Measurements from ENCODE around the gene PLD3.

The PLD3 gene, protein sequence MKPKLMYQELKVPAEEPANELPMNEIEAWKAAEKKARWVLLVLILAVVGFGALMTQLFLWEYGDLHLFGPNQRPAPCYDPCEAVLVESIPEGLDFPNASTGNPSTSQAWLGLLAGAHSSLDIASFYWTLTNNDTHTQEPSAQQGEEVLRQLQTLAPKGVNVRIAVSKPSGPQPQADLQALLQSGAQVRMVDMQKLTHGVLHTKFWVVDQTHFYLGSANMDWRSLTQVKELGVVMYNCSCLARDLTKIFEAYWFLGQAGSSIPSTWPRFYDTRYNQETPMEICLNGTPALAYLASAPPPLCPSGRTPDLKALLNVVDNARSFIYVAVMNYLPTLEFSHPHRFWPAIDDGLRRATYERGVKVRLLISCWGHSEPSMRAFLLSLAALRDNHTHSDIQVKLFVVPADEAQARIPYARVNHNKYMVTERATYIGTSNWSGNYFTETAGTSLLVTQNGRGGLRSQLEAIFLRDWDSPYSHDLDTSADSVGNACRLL

DNA sequence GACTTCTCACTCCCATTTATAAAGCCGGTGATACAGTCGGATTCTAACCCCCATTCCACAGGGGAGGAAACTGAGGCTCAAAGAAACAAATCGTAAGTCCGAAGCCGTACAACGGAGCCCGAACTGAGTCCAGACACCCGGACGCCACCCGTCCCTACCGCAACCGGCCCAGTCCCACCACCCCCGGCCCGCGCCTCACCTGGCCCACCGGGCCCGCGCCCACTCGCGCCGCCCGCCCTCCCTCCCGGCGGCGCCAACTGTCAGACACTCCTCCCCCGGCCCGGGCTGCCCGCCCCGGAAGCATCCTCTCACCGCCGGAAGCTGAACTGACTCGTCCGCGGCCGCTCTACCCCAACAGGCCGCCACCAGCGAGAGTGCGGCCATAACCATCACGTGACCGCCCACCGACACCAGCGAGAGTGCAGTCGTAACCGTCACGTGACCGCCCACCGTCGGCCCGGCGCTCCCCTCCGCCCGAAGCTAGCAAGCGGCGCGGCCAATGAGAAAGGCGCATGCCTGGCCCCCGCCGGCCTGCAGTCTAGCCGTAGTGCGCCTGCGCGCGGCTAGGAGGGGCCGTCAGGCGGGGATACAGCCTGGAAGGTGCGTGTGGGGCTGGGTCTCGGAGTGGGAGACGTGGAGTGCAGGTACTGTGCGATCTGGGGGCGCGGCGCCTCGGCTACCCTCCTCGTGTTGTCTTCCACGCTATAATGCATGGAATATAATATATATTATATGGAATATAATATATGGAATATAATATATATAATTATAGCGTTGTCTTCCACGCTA lies at the start of gene PLD3, which contains the start of gene C19orf47:
Gene PLD3, plus strand, starts transcription at position 571 of the 789 bp plus-strand sequence. CDS start 17,789 bp downstream, outside the sequence.
Gene C19orf47, minus strand, starts transcription at position 273 of the 789 bp plus-strand sequence. CDS start 6,540 bp downstream, outside the sequence.
- peak; percentile 98 for DNase-seq (ENCODE audit: low read depth)

DNA sequence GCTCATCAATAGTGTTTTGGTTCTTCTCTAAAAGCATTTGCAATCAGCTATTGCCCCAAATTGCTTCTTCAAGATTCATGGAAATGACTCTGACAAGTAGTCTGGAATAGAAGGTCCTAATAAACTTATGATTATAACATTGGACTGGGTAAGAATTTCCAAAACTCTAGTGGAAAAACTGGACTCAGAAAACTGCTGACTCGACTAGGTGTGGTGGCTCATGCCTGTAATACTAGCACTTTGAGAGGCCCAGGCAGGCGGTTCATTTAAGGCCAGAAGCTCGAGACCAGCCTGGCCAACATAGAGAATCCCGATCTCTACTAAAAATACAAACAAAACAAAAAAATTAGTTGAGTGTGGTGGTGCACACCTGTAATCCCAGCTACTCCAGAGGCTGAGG lies 47.8 kb upstream of the PLD3 start:
- DNase-seq (ENCODE audit: low read depth): no peak

DNA sequence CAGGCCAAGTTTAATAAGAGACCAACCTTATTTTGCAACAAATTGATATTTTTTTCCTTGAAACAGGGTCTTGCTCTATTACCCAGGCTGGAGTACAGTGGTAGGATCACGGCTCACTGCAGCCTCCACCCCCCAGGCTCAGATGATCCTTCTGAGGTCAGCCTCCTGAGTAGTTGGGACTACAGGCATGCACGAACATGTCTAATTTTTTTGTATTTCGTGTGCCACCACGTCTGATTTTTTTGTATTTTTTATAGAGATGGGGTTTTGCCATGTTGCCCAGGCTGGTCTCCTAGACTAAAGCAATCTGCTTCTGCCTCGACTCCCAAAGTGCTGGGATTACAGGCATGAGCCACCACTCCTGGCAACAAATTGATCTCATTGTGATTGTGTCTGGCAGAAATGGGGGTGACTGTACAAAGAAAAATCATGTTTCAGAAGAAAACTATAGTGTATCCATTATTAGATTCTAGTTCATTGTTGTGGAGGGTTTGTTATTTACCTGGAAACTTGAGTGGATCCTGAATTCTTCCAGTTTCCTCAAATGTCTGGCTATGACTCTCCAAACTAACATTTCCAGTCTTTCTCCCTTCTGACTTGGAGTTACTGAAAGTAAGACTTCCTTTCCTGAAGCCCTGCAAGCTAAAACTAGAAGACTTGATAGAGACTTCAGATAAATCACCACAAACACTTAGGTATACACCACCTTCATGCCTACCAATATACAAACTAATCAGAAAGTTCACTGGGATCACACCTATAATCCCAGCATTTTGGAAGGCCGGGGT lies 46.1 kb upstream of the PLD3 start:
- no peak for DNase-seq (ENCODE audit: low read depth)

DNA sequence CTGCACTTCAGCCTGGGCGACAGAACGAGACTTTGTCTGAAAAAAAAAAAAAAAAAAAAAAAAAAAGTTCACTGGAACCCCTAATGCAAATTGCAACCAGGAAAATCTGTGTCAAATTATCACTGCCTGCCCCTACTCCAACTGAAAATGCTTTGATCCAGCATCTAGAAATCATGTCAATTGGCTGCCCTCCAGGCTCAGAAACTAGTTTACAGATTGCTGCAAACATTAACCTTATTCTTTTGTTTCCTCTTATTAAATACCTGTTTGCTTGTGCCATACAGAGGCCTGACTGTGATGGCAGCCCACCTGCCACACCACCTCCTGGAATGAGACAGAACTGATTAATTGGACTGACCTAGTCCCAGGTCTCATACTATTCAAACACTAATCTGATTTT lies 44.7 kb upstream of the PLD3 start:
- DNase-seq (ENCODE audit: low read depth): no peak

DNA sequence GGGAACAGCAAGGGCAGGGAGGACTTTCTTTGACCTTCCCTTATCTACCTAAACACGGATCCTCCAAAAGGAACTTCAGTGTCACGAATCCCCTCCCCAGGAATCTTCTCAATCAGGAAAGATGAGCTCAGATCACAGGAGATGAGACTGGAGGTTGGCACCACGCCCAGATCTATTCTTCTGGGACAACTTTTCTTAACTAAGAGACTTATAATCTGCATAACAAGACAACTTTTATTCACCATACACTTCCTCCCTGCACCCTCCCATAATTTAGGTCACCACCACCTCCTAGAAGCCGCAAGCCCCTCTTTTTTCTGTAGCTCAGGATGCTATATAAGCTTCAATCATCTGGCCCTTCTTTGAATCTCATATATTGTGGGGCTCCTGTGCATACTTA lies 44.2 kb upstream of the PLD3 start:
- DNase-seq (ENCODE audit: low read depth): no peak

DNA sequence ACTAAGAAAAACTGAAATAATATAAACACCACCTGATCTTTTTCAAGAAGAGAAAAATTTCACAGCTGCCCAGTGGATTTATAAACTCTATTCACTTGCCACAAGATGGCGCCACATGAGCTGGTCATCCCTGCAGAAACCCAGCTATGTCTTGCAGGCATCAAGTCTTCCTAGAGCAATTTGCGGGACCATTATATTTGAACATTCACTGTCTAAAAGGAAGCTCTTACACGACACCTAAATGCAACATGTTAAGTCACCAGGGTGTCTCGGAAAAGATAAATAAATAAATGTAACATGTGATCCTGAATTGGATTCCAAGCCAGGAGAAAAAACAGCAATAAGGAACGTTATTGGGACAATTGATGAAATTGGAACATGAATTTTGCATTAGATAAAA lies 43.1 kb upstream of the PLD3 start:
- peak; percentile 82 for DNase-seq (ENCODE audit: low read depth)

DNA sequence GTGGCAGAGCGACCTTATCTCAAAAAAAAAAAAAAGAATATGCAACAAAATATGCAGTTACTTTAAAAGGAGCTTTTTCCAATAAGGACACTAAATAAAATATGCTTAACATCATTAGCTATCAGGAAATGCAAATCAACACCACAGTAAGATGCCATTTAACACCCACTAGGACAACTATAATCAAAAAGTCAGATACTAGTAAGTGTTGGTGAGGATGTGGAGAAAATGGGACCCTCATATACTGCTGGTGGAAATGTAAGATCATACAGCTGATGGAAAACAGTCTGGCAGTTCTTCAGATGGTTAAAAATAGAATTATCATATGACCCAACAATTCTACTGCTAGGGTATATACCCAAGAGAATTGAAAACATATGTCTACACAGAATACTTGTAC lies 38.8 kb upstream of the PLD3 start:
- no peak for DNase-seq (ENCODE audit: low read depth)

DNA sequence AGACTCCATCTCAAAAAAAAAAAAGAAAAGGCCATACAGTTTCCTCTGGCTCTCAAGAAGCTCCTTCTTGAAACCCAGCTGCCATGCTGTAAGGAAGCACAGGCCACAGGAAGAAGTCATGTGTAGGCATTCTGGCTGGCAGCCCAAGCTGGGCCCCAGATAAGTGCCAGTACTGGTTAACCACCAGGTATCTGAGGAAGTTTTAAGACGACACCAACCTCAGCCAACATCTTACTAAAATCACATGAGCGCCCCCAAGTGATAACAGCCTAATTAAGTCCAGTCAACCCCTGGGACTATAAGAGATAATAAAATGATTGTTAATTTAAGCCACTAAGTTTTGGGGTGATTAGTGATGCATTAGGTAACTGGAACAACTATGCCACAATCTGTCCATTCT lies 36.0 kb upstream of the PLD3 start:
- DNase-seq (ENCODE audit: low read depth): no peak

DNA sequence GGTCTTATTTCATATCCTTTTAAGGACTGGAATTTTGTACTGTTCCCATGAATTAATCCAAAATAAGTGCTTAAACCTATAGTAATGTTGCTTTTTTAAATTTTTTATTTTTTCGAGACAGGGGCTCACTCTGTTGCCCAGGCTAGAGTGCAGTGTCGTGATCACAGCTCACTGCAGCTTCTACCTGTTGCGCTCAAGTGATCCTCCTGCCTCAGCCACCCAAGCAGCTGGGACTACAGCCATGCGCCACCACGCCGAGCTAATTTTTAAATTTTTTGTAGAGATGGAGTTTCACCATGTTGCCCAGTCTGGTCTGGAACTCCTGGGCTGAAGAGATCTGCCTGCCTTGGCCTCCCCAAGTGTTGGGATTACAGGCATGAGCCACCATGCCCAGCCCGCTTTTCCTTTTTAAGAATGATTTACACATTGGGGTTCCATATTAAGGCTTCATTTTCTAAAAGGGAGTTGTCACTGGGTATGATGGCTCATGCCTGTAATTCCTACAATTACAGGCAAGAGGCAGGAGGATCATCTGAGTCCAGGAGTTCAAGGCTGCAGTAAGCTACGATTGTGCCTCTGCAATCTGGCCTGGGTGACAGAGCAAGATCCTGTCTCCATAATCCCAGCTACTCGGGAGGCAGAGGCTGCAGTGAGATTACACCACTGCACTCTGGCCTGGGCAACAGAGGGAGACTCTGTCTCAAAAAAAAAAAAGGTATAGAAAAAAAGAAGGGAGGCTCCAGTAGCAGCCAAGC lies 35.1 kb upstream of the PLD3 start:
- DNase-seq (ENCODE audit: low read depth): no peak

DNA sequence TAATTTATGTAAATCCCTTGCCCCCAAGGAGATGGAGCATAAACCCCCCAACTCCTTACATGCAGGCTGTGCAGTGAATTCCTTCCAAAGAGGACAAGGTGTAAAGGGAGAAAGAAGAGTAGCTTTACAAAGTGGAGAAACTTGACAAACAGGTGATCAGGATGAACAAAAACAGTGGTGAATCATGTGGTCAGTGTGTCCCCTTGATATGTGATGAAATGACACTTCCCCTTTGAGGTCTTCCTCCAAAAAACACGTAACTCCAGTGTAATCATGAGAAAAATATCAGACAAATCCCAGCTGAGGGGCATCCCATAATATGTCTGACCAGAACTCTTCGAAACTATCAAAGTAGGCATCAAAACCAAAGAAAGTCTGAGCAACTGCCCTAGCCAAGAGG lies 33.8 kb upstream of the PLD3 start:
- no peak for DNase-seq (ENCODE audit: low read depth)

DNA sequence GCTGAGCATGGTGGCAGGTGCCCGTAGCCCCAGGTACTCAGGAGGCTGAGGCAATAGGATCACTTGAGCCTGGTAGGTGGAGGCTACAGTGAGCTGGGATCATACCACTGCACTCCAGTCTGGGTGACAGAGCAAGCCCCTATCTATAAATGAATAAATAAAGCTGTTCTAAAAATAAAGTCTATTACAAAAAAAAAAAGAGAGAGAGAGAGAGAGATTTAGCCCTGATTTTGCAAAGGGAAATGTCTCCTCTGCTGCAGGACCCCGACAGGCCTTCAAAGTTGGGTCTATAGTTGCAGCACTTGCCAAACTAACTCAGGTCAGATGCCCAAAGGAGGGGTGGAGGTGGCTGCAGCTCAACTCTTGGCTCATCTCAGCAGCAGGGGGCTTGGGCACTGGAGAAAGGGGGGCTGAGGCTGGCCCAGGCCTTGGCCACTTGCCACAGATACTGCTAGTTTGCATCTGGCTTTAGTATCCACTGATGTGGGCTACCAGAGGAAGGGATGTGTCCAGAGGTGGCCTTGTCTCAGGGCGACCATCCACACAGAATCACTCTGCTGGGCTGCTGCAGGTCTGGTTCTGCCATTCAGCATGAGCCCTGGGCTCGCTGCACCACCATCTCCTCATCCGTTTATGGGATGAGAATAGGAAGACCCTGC lies 32.6 kb upstream of the PLD3 start:
- DNase-seq (ENCODE audit: low read depth): no peak

DNA sequence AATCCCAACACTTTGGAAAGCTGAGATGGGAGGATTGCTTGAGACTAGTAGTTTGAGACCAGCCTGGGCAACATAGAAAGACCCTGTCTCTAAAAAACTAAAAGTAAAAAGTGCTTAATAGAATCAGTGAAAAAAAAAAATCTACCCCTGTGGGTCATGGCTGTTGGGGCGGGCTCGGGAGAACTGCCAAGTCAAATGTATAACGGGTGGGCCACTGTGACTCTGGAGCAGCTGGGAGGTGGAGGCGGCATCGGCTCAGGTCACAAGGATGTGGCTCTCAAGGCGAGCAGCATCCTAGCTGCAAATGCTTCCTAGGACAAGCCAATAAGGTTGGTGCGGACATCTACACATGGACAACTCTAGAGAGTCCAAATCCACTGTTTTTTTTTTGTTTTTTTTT lies 31.2 kb upstream of the PLD3 start:
- no peak for DNase-seq (ENCODE audit: low read depth)

DNA sequence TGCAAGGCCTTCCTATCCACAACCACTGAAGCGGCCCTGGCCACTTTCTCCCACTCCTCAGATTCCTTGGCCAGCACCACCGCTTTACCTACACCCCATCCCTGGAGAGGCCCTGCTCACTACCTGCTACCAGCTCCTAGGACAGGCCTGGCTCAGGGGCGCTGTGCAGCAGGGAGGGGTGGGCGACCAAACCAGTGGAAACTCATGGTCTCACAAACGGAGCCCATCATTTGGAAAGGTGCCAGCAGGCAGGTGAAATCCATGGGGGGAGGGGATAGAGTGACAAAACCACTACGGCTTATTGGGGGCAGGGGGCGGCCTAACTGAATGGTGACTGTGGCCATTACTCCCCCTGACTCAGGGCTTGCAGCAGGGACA lies 27.9 kb upstream of the PLD3 start:
- DNase-seq (ENCODE audit: low read depth): no peak

DNA sequence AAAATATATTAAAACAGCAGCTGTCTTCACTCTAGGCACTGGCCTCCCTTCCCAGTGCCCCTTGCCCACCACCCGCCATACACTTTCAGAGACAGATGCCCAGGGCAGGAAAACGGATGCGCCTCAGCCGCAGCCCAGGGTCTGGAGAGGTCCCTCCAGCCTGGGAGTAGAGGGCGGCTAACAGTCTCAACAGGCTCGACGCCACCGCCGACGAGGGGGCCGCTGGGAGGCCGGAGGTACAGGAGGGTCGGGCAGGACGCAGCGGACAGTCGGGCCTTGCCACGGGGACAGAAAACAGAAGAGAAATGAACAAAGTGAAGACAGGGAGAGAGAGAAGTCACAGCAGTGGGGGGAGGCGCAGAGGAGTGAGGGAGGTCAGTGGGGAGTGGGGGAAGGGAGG lies 27.4 kb upstream of the PLD3 start:
- no peak for DNase-seq (ENCODE audit: low read depth)

DNA sequence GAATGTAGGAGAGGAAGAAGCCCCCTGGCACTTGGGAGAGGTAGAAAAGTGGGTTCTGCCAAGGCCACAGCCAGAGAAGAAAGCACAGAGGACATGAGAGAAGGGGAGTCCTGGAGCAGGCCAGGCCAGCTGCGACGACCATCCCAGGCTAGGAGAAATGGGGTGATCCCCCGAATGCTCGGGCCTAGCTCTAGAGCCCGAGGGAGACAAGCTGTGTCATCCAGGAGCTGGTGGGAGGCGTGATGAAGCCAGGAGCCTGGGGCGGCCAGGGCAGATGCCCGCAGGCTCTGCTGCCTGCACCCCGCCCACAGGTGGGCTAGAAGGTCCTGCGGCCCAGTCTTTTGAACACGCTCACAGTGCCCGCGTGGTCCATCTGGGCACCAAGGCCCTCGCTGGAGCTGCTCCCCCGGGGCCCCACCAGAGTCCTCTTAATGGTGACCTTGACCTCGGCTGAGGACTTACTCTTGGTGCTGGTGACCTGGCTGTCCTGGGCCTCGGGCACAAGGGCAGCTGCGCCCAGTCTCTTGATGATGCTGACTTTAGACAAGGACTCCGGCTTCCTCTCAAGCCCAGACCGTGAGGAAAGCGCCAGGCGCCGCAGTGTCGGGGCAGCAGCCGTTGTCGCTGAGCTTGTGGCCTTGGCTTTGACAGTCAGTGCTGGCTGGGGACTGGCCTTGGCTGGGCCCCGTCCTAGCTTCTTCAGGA lies 26.8 kb upstream of the PLD3 start:
- no peak for DNase-seq (ENCODE audit: low read depth)

DNA sequence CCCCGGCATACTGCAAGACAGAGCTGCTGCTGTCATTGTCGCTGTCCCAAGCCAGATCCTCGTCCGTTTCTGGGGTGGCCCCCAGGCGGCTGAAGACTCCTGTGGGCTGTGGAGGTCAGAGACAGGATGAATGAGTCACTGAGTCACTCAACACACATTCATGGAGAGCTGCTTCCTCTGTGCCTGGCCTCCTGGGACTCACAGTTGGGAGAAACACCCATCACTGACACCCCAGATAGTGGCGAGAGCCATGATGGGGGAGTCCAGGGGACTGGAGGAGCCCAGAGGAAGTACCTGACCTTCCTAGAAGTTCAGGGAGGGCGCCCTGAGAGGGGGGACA lies 26.3 kb upstream of the PLD3 start:
- DNase-seq (ENCODE audit: low read depth): no peak

DNA sequence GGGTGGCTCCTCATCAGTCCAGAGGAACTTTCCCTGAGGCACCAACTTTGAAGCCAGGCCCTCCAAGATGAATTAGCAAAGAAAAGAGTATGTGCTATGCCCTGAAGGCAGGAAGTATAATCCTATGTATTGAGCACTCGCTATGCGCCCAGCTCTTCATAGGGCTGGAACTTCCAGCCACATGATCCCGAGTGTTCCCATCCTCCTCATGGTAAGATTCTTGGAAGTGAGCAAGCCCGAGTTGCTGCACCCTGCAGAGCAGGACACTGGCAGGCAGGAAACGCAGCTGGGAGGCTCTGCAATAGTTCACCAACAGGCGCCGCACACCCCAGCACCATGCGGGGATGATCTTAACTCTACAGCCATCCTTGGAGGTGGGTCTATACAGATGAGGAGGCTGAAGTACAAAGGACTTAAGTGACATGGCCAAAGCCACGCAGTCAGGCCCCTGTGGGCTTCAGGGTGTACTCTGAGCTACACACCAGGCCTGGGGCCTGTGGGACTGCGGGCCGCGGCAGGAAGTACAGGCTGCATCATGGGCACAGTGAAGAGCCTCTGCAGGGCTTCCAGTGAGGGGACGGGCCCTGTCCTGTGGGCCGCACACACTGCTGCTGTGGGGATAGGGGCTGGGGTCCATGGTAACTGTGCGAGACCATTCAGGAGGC lies 25.4 kb upstream of the PLD3 start:
- no peak for DNase-seq (ENCODE audit: low read depth)

DNA sequence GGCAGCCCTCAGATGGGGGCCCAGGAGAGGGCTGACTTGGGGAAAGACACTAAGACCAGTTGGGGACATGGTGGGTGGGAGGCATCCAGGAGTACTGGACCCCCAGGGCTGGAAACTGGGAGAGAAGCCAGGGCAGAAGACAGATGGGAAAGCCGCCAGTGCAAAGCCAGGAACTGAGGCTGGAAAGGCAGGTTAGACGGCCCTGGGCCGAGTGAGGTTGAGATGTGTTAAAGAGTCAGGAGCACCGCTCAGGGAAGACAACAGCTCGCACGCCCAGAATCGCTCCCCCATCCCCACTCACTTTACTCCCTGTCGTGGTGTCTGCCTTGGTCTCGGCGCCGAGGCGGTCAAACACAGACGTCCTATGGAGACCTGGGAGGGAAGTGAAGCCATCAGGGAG lies 24.8 kb upstream of the PLD3 start:
- DNase-seq (ENCODE audit: low read depth): no peak

DNA sequence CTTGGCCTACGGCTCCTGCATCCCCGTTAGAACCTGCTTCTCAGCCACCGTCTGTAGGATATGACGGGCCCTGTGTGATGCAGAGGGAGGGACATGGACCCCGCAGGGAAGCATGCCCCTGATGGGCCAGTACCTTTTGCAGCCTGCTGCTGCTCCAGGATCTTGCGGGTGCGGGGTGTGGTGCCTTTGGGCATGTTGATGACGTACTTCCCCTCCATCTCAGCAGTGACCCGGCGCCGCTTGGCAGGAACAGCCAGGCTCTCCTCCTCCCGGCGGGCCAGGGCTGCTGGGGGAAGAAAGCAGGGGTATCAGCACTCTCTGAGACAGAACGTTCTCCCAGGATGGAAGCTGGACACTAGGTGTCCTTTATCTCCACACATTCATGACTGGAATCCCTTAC lies 22.3 kb upstream of the PLD3 start:
- no peak for DNase-seq (ENCODE audit: low read depth)

DNA sequence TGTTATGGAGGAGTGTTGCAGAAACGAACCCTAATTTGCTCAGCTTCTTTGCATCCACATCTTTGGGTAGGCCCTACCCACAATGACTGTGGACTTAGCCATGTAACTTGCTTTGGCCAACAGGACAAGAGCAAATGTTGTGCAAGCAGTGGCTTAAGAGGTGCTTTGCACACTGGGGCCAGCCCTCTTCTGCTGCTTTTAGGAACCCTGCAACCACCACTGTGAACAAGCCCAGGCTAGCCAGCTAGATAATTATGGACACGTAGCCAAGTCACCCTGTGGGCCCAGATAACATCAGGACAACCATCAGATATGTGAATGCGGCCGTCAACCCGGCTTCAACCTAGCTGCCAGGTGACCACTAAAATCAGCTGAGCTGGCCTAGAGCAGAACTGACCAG lies 17.4 kb upstream of the PLD3 start:
- DNase-seq (ENCODE audit: low read depth): no peak

Data from stromal cell of bone marrow (primary cell).